ENCODE results near the gene SESN1. TPM values are rescaled to one million over a fixed set of nuclear protein-coding genes. Genes with fewer than 3 reads are reported as not detected.

Gene SESN1
- total RNA-seq, 1 experiment from 2014 or later, result 17.5 TPM

DNA sequence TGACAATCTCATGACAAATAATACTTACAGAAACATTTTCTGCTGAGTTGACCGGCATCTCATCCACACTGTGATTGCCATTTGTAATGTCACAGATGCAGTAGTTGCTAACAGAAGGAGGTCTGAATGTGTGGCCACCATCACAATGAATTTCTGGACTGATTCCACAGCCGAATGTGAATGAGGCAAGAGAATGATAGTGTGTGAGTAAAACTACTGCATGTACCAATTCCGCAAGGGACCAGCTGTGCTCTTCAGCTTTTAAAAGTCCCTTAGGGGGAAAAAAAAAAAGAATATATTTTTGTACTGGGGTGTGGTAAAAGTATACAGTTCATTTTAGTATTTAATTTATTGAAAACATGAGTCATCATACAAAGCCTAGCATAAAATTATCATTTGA, 96.2 kb downstream of the SESN1 start:
- Histone ChIP-seq H3K9me3 (ENCODE audit: control insufficient read depth, low read depth, low read length) (no peaks in the 10 kb centered on the region), H3K9ac (ENCODE audit: extremely low read depth, insufficient read length, low read length) (no peak overlapping the region), H2BK15ac (ENCODE audit: low read depth, low read length) (no peak overlapping the region), H3K14ac (ENCODE audit: insufficient read depth, low read length) (no peak overlapping the region), H4K5ac (ENCODE audit: insufficient read length, low read depth, low read length) (no peak overlapping the region), H2BK12ac (ENCODE audit: insufficient read length, low read depth, low read length) (no peak overlapping the region), H3K27me3 (ENCODE audit: insufficient read depth, low read length) (no peaks in the 10 kb centered on the region), H3K4me1 (ENCODE audit: insufficient read depth, low read length) (no peaks in the 10 kb centered on the region), H3K18ac (ENCODE audit: insufficient read length, low read depth, low read length) (no peak overlapping the region), H3K23ac (ENCODE audit: insufficient read length, low read depth, low read length) (no peak overlapping the region), H3K23me2 (ENCODE audit: insufficient read length, low read depth, low read length, poor library complexity, severe bottlenecking) (no peaks in the 10 kb centered on the region), H3K4ac (ENCODE audit: low read depth, low read length) (no peak overlapping the region), H3T11ph (ENCODE audit: low read length) (no peak overlapping the region), H4K20me1 (ENCODE audit: control insufficient read depth, insufficient read depth, insufficient read length) (no peaks in the 10 kb centered on the region), H2AFZ (ENCODE audit: low read length) (no peak overlapping the region), H3K56ac (ENCODE audit: insufficient read length, low read depth, low read length) (no peak overlapping the region), H3K79me2 (ENCODE audit: insufficient read depth, low read length) (no peaks in the 10 kb centered on the region), H4K91ac (ENCODE audit: insufficient read length, low read depth, low read length) (no peak overlapping the region), H2BK120ac (ENCODE audit: low read depth, low read length, poor library complexity, severe bottlenecking) (no peak overlapping the region), H3K27ac (ENCODE audit: insufficient read length, low read depth, low read length) (no peak overlapping the region), H2BK5ac (ENCODE audit: insufficient read length, low read length) (no peak overlapping the region), H4K8ac (replicated peaks; ENCODE audit: insufficient read length, low read depth, low read length) (no peak overlapping the region), H2AK5ac (ENCODE audit: insufficient read length, low read length) (no peak overlapping the region), H3K79me1 (ENCODE audit: insufficient read depth, low read depth, low read length, poor library complexity, severe bottlenecking) (no peaks in the 10 kb centered on the region), H2BK20ac (ENCODE audit: low read depth, low read length, poor library complexity, severe bottlenecking) (no peak overlapping the region), H3K4me2 (ENCODE audit: insufficient read depth, insufficient read length, low read length) (no peak overlapping the region)
- DNase-seq, result no peak
- no peaks in the 10 kb centered on the region for H3K4me1 Mint-ChIP-seq
- H3K27ac Mint-ChIP-seq, result no peak overlapping the region
- H3K36me3 Mint-ChIP-seq (ENCODE audit: insufficient read depth in 1 of 3, low read depth in 3 of 3), result peaks cover 0 to 35% (median 14%) of the 10 kb centered on the region in 3 experiments; a peak in 3 of 7 replicates
- H3K9me3 Mint-ChIP-seq, result no peaks in the 10 kb centered on the region
- no peaks in the 10 kb centered on the region for H3K27me3 Mint-ChIP-seq (ENCODE audit: low read depth)
- H3K4me3 Mint-ChIP-seq, result no peak overlapping the region
- no CpG with 5 or more reads among the region's 3 CpGs for WGBS (ENCODE audit: extremely low coverage, insufficient read length, low lambda C conversion rate)
- TF ChIP-seq, protein P1, sequence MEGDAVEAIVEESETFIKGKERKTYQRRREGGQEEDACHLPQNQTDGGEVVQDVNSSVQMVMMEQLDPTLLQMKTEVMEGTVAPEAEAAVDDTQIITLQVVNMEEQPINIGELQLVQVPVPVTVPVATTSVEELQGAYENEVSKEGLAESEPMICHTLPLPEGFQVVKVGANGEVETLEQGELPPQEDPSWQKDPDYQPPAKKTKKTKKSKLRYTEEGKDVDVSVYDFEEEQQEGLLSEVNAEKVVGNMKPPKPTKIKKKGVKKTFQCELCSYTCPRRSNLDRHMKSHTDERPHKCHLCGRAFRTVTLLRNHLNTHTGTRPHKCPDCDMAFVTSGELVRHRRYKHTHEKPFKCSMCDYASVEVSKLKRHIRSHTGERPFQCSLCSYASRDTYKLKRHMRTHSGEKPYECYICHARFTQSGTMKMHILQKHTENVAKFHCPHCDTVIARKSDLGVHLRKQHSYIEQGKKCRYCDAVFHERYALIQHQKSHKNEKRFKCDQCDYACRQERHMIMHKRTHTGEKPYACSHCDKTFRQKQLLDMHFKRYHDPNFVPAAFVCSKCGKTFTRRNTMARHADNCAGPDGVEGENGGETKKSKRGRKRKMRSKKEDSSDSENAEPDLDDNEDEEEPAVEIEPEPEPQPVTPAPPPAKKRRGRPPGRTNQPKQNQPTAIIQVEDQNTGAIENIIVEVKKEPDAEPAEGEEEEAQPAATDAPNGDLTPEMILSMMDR (conservative IDR thresholded peaks at IDR 0.05), result no peak

All from H9 (cell line).